HG02759 (cell line): Measurements from ENCODE around the gene GET4.

Source experiments
- ATAC-seq: cut with Tn5 transposase; IDR thresholded peaks from one replicate; pipeline ENCODE4 v1.9.1; 2021; ENCODE audit warnings: mild to moderate bottlenecking, moderate library complexity; ENCODE audit not compliant: unreplicated experiment

GET4 gene

DNA sequence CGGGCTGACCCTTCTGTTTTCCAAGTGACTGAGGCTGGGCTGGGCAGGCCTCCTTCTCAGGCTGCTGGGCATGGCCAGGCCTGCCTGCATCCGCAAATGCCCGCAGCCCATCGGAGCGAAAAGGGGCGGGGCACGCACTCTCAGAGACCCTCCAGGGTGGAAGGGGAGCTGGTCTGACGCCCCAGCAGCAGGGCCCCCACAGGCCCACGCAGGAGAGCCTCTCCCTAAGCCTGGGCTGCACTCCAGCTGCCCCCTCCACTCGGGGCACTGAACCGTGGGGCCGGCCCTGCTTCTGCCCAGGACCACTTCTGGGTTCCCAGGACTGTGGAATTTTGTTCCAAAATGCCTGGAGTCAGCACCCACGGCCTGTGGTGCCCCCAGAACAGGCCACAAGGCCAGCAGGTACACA lies 68.8 kb downstream of the GET4 start:
- no peak for ATAC-seq

DNA sequence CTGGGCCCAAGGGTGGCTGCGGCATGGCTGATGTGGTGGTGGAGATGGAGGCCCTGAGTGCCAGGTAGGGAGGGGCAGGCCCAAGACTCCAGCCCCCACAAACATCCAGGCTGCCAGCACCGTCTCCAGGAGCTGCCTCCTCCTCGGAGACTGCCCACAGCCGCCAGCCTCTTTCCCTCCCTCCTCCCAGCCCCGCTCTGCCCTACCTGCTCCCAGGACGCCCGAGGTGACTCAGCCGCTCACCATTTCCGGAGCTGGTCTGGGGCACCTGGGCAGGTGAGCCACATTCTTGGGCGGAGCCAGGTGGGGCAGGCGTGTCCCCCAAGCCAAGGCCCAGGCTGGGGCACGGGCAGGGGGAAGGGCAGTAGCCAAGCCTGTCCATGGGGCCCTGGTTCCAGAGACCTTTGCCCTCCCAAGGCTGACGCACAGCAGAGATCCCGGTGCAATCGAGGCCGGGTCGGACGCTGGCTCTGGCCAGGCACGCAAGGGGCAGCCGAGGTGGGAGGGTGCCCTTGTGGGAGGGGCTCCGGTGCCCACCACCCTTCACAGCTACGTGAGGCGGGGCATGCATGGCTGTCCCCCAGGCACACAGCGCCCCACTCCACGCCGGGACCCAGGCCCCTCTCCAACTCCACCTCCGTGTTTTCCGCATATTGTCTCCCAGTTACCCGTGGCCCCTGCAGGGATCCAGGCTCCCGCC lies 69.4 kb downstream of the GET4 start:
- no peak for ATAC-seq
